A673 (cell line): ENCODE results near the gene MXRA7. TPM values are rescaled to one million over a fixed set of nuclear protein-coding genes. Genes with fewer than 3 reads are reported as not detected.

Experiments
- BruUV-seq: library from RNA; stranded (reverse); fragments of 400-500 nt; replicated peaks from 2 replicates; lab custom pipeline; 2021; lab: Mats Ljungman, UMichigan
- CTCF ChIA-PET: fragments of 300-600 bp; sonication (Branson Sonifier 250); formaldehyde crosslinking; loops from one replicate; lab custom pipeline; 2022; ENCODE audit warnings: antibody characterized with exemption; lab: Charles Lee
- POLR2A ChIA-PET: fragments of 300-600 bp; sonication (Branson Sonifier 250); formaldehyde crosslinking; loops from one replicate; lab custom pipeline; 2022; ENCODE audit warnings: antibody characterized with exemption; ENCODE audit not compliant: low non-redundant PET; lab: Charles Lee
- DNase-seq: peaks from one replicate; pipeline ENCODE4 v3.0.0-alpha.2; 2015; ENCODE audit warnings: low spot score
- H3K27ac ChIP-seq: fragments of 200-600 bp; sonication (generic); 2 replicates; pipeline ENCODE4 v1.5.1; 2016; ENCODE audit warnings: mixed run types, low read depth, mild to moderate bottlenecking, mixed read lengths, antibody characterized with exemption, low read length; ENCODE audit not compliant: poor library complexity, severe bottlenecking
- H3K27me3 ChIP-seq: fragments of 200-600 bp; sonication (generic); replicated peaks from 2 replicates; pipeline ENCODE4 v1.6.1; 2017; ENCODE audit warnings: mixed run types, low read depth, mild to moderate bottlenecking, mixed read lengths, antibody characterized with exemption, low read length; ENCODE audit not compliant: insufficient read depth, poor library complexity
- H3K36me3 ChIP-seq: fragments of 200-600 bp; sonication (generic); 2 replicates; pipeline ENCODE4 v1.6.1; 2016; ENCODE audit warnings: mixed run types, mild to moderate bottlenecking, mixed read lengths, antibody characterized with exemption, low read length; ENCODE audit not compliant: insufficient read depth, poor library complexity, severe bottlenecking
- H3K4me1 ChIP-seq: fragments of 200-600 bp; sonication (generic); 2 replicates; pipeline ENCODE4 v1.6.1; 2017; ENCODE audit warnings: mixed run types, mild to moderate bottlenecking, mixed read lengths, antibody characterized with exemption, low read length; ENCODE audit not compliant: insufficient read depth, poor library complexity, severe bottlenecking
- H3K4me3 ChIP-seq: fragments of 200-600 bp; sonication (generic); 2 replicates; pipeline ENCODE4 v1.5.1; 2016; ENCODE audit warnings: low read depth, mixed run types, mild to moderate bottlenecking, mixed read lengths, low read length; ENCODE audit not compliant: poor library complexity, severe bottlenecking
- H3K9me3 ChIP-seq: fragments of 200-600 bp; sonication (generic); 2 replicates; pipeline ENCODE4 v1.6.1; 2016; ENCODE audit warnings: mixed run types, low read depth, mild to moderate bottlenecking, mixed read lengths, antibody characterized with exemption, low read length; ENCODE audit not compliant: poor library complexity, severe bottlenecking
- EZH2 ChIP-seq: fragments of 200-600 bp; sonication (generic); IDR thresholded peaks from 2 replicates; pipeline ENCODE4 v1.6.1; 2017; ENCODE audit warnings: borderline replicate concordance, low read depth, mild to moderate bottlenecking, mixed read lengths, antibody characterized with exemption, low read length; ENCODE audit not compliant: poor library complexity, severe bottlenecking
- intact Hi-C: fragments of 100-400 bp; cut with micrococcal nuclease; formaldehyde crosslinking; loops from one replicate; pipeline ENCODE4 v1.10.0; 2022; ENCODE audit not compliant: unreplicated experiment
- total RNA-seq: library from RNA; stranded (reverse); gene quantifications from 2 replicates; pipeline ENCODE4 v1.2.3, GENCODE V29; 2021
- TF ChIP-seq, protein P1 (sequence below): fragments of 300-800, 200-600 bp; sonication (generic); conservative IDR thresholded peaks from 2 replicates; pipeline ENCODE4 v1.5.1; 2017; ENCODE audit warnings: low read depth, mild to moderate bottlenecking, antibody characterized with exemption, low read length, moderate library complexity, mixed read lengths

Gene MXRA7
- total RNA-seq, 1 experiment from 2014 or later, result 61.5 TPM

GRCh38 chr17:76697702-76698465 is 12.9 kb downstream of the MXRA7 start:
- TF ChIP-seq, protein P1, sequence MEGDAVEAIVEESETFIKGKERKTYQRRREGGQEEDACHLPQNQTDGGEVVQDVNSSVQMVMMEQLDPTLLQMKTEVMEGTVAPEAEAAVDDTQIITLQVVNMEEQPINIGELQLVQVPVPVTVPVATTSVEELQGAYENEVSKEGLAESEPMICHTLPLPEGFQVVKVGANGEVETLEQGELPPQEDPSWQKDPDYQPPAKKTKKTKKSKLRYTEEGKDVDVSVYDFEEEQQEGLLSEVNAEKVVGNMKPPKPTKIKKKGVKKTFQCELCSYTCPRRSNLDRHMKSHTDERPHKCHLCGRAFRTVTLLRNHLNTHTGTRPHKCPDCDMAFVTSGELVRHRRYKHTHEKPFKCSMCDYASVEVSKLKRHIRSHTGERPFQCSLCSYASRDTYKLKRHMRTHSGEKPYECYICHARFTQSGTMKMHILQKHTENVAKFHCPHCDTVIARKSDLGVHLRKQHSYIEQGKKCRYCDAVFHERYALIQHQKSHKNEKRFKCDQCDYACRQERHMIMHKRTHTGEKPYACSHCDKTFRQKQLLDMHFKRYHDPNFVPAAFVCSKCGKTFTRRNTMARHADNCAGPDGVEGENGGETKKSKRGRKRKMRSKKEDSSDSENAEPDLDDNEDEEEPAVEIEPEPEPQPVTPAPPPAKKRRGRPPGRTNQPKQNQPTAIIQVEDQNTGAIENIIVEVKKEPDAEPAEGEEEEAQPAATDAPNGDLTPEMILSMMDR, result no peak
- no peak for TF ChIP-seq EZH2
- H3K9me3 ChIP-seq, result no peaks in the 10 kb centered on the region
- intact Hi-C loops, result no loop called here
- H3K4me1 ChIP-seq, result peaks cover 19% of the 10 kb centered on the region
- ChIA-PET CTCF (interaction anchor here (0.6 to 1.5 kb wide), 5 partner anchors 9 to 457 kb away, joined by 3 to 9 read pairs (median 8); partner anchors contain the start of gene RNF157), POLR2A (interaction anchor here (0.6 kb wide), 1 partner anchor 322 kb away, joined by 3 read pairs; no protein-coding TSS in a partner anchor)
- H3K4me3 ChIP-seq, result no peak overlapping the region
- peak overlapping the region; percentile 78 for H3K27ac ChIP-seq
- no peaks in the 10 kb centered on the region for H3K27me3 ChIP-seq
- DNase-seq, result peak; percentile 81
- H3K36me3 ChIP-seq, result no peaks in the 10 kb centered on the region
- no TSS peak for BruUV-seq

DNA sequence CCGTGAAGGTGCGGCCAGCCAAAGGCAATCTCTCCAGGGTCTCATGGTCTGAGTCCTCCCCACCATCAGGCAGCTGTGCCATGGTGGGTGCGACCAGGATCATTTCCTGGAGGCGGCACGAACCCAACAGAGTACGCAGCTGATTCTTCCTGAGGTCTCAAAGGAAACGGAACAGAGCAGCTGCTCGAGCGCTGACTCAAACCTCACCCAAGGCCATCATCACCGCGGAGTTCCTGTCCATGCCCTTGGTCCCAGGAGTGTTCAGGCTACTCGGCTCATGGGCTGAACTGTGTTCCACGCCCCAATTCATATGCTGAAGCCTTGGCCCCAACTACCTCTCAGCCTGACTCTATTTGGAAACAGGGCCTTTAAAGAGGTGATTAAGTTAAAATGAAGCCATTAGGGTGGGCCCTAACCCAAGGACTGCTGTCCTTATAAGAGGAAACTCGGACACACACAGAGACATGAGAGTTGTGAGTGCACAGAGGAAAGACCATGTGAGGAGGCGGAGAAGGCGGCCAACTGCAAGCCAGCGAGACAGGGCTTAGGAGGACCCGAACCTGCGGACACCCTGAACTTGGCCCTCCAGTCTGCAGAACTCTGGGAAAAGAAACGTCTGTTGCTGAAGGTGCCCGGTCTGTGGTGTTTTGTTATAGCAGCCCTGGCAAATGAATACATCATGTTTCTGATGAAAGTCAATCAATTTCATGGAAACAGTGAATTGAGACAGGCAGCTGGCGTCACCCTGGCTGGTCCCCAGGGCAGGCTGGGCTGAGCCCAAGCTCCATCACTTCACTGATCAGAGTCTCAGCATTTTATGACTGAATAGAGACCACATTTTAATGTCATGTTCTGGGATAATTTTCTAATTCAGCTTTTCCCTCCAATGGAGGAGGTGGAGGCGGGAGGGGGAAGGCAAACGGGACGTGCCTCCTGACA is 13.7 kb downstream of the MXRA7 start:
- peaks cover 19% of the 10 kb centered on the region for H3K4me1 ChIP-seq
- TF ChIP-seq, protein P1, result no peak
- no peak for TF ChIP-seq EZH2

More for the DNA sequence above, 13.7 kb downstream of the MXRA7 start:
- ChIA-PET CTCF (interaction anchor here (0.6 to 1.5 kb wide), 5 partner anchors 8 to 457 kb away, joined by 3 to 9 read pairs (median 8); partner anchors contain the start of gene RNF157), POLR2A (interaction anchor here (0.6 to 0.7 kb wide), 3 partner anchors 322 to 832 kb away, joined by 3 to 5 read pairs (median 3); no protein-coding TSS in a partner anchor)
- intact Hi-C loops, result no loop called here
- Histone ChIP-seq H3K4me3 (no peak overlapping the region), H3K27ac (peak overlapping the region; percentile 78), H3K27me3 (no peaks in the 10 kb centered on the region), H3K9me3 (no peaks in the 10 kb centered on the region), H3K36me3 (no peaks in the 10 kb centered on the region)
- no peak for DNase-seq
- BruUV-seq, result no TSS peak
